ENCODE data around the gene C11orf58.

C11orf58 gene

DNA sequence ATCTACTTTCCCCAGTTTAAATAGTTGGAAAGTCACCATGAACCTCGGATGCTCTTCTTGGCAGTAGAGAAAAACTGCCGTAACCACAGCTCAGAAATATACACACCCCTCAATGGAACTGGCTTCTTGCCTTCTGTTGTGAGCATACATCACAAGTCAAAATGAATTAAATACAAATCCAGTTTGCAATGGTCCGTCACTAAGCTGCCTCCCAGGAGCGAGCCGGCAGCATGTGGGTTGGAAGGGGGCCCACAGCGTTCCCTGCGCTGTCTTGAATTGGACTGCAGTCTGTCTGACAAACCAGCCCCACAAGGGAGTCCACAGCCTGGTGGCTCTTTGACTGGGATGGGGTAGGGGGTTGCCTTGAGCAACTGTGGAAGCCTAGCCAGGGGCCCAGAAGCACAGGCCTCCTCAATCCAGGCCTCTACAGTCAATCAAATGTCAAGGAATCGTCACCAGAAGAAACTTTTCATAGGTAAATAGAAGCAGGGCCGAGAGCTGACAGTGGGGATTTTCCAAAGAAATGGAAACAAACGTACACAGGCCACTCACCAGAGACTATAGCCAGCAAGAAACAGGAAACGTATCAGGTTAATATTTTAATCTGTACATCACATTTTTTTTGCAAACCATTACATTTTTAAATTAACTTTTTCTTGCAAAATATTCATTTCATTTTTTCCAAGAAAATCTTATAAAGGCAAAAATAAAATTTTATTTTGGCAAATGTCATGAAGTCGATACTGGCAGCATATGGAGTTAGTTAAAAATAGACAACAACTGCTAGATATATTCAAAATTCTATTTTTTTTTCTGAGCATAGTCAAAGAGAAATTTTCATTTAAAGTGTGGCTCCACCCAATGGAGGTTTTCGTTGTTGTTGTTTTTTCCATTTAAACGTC, 38.5 kb downstream of the C11orf58 start:
- no peaks in the 10 kb centered on the region for H3K36me3 ChIP-seq (replicated peaks; ENCODE audit: low read depth, low read length)
- H3K4me1 ChIP-seq (ENCODE audit: low read length), result no peaks in the 10 kb centered on the region
- no peaks in the 10 kb centered on the region for H3K79me2 ChIP-seq (ENCODE audit: low read length)
- no peak overlapping the region for H3K27ac ChIP-seq (ENCODE audit: low read length)
- H3K27me3 ChIP-seq (ENCODE audit: low read depth, low read length), result peaks cover 8% of the 10 kb centered on the region; the same call in 1 of the 2 replicates
- no peaks in the 10 kb centered on the region for H4K20me1 ChIP-seq (ENCODE audit: insufficient read depth, low read length)
- H2AFZ ChIP-seq (ENCODE audit: low read depth, low read length), result no peak overlapping the region
- H3K9ac ChIP-seq (ENCODE audit: low read length), result no peak overlapping the region
- no peak overlapping the region for H3K4me3 ChIP-seq (ENCODE audit: low read length)
- H3K9me3 ChIP-seq (ENCODE audit: insufficient read depth, low read length), result no peaks in the 10 kb centered on the region
- no peak overlapping the region for H3K4me2 ChIP-seq (ENCODE audit: low read length)
- TF ChIP-seq, protein P1, sequence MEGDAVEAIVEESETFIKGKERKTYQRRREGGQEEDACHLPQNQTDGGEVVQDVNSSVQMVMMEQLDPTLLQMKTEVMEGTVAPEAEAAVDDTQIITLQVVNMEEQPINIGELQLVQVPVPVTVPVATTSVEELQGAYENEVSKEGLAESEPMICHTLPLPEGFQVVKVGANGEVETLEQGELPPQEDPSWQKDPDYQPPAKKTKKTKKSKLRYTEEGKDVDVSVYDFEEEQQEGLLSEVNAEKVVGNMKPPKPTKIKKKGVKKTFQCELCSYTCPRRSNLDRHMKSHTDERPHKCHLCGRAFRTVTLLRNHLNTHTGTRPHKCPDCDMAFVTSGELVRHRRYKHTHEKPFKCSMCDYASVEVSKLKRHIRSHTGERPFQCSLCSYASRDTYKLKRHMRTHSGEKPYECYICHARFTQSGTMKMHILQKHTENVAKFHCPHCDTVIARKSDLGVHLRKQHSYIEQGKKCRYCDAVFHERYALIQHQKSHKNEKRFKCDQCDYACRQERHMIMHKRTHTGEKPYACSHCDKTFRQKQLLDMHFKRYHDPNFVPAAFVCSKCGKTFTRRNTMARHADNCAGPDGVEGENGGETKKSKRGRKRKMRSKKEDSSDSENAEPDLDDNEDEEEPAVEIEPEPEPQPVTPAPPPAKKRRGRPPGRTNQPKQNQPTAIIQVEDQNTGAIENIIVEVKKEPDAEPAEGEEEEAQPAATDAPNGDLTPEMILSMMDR (IDR thresholded peaks at IDR 0.05; ENCODE audit: low read depth, low read length), result no peak
- TF ChIP-seq EZH2phosphoT487 (IDR thresholded peaks at IDR 0.05; ENCODE audit: low read depth), result no peak

DNA sequence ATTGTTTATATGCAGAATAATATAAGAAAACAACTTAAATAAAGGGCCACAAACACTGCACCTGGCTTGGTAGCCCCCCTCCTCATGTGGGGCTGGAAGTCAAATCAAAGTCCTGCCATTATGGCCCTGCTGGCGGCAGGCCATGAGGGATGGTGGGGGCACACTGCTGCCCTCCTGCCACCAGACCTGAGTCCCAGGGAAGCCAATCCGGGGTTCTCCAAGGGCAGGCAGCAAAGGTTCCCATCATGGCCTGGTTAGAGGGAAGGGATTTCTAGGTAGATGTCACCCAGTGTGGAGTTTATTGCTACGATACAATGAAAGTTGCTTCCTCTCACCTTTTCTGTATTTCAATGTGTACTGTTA, 39.1 kb downstream of the C11orf58 start:
- no peak overlapping the region for H2AFZ ChIP-seq (ENCODE audit: low read depth, low read length)
- no peak overlapping the region for H3K4me3 ChIP-seq (ENCODE audit: low read length)
- no peaks in the 10 kb centered on the region for H3K36me3 ChIP-seq (replicated peaks; ENCODE audit: low read depth, low read length)
- H3K79me2 ChIP-seq (ENCODE audit: low read length), result no peaks in the 10 kb centered on the region
- no peak overlapping the region for H3K9ac ChIP-seq (ENCODE audit: low read length)
- H3K9me3 ChIP-seq (ENCODE audit: insufficient read depth, low read length), result no peaks in the 10 kb centered on the region
- H3K27ac ChIP-seq (ENCODE audit: low read length), result no peak overlapping the region
- H3K4me2 ChIP-seq (ENCODE audit: low read length), result no peak overlapping the region
- peaks cover 8% of the 10 kb centered on the region; the same call in 1 of the 2 replicates for H3K27me3 ChIP-seq (ENCODE audit: low read depth, low read length)
- no peaks in the 10 kb centered on the region for H4K20me1 ChIP-seq (ENCODE audit: insufficient read depth, low read length)
- TF ChIP-seq, protein P1 (IDR thresholded peaks at IDR 0.05; ENCODE audit: low read depth, low read length), result no peak
- no peak for TF ChIP-seq EZH2phosphoT487 (IDR thresholded peaks at IDR 0.05; ENCODE audit: low read depth)
- H3K4me1 ChIP-seq (ENCODE audit: low read length), result no peaks in the 10 kb centered on the region

DNA sequence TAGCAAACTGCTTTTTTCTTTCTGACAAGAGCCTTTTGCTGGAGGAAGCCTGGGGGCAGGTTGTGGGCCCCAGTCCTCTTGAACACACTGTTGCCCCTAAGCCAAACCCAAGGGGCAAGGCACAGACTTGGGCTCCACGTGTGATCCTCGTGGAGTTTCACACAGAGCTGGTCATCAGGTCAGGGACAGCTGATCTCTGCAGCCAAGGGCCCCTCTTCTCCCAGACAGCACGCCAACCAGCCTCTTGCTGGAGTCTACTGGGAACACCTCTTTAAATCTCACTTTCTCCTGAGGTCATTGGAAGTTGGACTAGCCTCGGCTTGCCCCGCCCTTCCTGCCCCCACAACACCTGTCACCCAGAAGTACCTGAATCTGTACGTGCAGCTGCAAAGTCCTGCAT, 39.8 kb downstream of the C11orf58 start:
- Histone ChIP-seq H3K9me3 (ENCODE audit: insufficient read depth, low read length) (no peaks in the 10 kb centered on the region), H3K79me2 (ENCODE audit: low read length) (no peaks in the 10 kb centered on the region), H3K4me2 (ENCODE audit: low read length) (no peak overlapping the region), H3K4me1 (ENCODE audit: low read length) (no peaks in the 10 kb centered on the region), H3K4me3 (ENCODE audit: low read length) (no peak overlapping the region), H3K9ac (ENCODE audit: low read length) (no peak overlapping the region), H2AFZ (ENCODE audit: low read depth, low read length) (no peak overlapping the region), H3K27ac (ENCODE audit: low read length) (no peak overlapping the region), H3K36me3 (replicated peaks; ENCODE audit: low read depth, low read length) (no peaks in the 10 kb centered on the region), H3K27me3 (ENCODE audit: low read depth, low read length) (peaks cover 2% of the 10 kb centered on the region; the same call in 1 of the 2 replicates), H4K20me1 (ENCODE audit: insufficient read depth, low read length) (no peaks in the 10 kb centered on the region)
- no peak for TF ChIP-seq EZH2phosphoT487 (IDR thresholded peaks at IDR 0.05; ENCODE audit: low read depth)
- TF ChIP-seq, protein P1 (IDR thresholded peaks at IDR 0.05; ENCODE audit: low read depth, low read length), result no peak

DNA sequence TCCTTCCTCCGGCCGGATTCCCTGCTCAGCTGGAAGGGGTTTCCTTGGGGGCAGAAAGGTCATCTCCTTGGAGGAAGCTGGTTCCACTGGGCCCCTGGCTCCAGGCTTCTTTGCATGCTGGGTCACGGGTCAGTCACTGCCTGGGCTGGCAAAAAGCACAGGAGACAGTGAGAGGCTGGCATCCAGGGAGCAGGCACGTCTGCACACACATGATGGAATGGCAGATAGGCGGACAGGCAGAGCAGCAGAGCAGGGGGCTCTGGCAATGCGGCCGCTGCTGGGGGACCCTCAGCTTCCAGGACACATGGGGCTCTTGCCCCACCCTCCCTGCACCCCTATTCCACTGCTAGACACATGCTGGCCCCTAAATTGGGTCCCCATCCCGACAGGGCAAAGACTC, 40.4 kb downstream of the C11orf58 start:
- no peaks in the 10 kb centered on the region for H4K20me1 ChIP-seq (ENCODE audit: insufficient read depth, low read length)
- H2AFZ ChIP-seq (ENCODE audit: low read depth, low read length), result no peak overlapping the region
- H3K9ac ChIP-seq (ENCODE audit: low read length), result no peak overlapping the region
- peaks cover 2% of the 10 kb centered on the region; the same call in 1 of the 2 replicates for H3K27me3 ChIP-seq (ENCODE audit: low read depth, low read length)
- TF ChIP-seq, protein P1 (IDR thresholded peaks at IDR 0.05; ENCODE audit: low read depth, low read length), result no peak
- TF ChIP-seq EZH2phosphoT487 (IDR thresholded peaks at IDR 0.05; ENCODE audit: low read depth), result no peak
- H3K27ac ChIP-seq (ENCODE audit: low read length), result no peak overlapping the region
- no peak overlapping the region for H3K4me2 ChIP-seq (ENCODE audit: low read length)
- no peaks in the 10 kb centered on the region for H3K36me3 ChIP-seq (replicated peaks; ENCODE audit: low read depth, low read length)
- H3K4me1 ChIP-seq (ENCODE audit: low read length), result no peaks in the 10 kb centered on the region
- H3K9me3 ChIP-seq (ENCODE audit: insufficient read depth, low read length), result no peaks in the 10 kb centered on the region
- H3K79me2 ChIP-seq (ENCODE audit: low read length), result no peaks in the 10 kb centered on the region
- H3K4me3 ChIP-seq (ENCODE audit: low read length), result no peak overlapping the region
